ENCODE results near the gene OR6B3.

Gene OR6B3

DNA sequence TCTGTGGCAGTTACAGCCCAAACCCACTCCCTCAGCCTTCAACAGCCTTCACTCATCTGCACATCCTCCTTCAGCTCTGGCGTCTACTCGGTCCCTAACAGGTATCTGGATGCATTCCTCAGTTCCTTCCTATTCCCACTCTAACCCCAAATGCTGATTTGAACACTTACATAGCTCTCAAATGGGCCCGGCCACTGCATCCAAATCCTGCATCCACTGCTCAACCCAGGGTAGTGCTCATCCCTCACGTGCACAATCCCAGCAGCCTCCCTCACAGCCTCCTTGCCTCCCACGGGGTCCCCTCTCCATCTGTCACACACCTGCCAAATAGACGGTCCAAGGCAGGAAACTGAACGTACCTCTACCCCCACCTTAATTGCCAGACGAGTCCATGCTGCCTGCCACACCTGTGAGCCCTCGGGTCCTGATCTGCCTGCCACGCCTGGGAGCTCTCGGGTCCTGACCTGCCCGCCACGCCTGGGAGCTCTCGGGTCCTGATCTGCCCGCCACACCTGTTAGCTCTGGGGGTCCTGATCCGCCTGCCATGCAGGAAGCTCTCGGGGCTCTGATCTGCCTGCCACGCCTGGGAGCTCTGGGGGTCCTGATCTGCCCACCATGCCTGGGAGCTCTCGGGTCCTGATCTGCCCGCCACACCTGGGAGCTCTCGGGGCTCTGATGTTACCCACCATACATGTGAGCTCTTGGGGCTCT is 9.9 kb downstream of the OR6B3 start:
- DNase-seq: no peak

DNA sequence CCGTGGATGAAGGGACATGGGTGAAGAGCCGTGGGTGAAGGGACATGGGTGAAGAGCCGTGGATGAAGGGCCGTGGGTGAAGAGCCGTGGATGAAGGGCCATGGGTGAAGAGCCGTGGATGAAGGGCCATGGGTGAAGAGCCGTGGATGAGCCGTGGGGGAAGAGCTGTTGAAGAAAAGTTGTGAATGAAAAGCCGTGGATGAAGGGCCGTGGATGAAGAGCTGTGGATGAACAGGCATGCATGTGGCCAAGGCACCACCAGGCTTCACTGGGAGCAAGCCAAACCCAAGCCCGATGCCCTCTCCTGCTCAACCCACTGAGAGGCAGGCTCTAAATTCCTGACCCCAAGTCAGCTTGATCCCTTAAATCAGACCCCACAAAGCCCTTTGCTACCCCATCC is 10.6 kb downstream of the OR6B3 start:
- DNase-seq: no peak

DNA sequence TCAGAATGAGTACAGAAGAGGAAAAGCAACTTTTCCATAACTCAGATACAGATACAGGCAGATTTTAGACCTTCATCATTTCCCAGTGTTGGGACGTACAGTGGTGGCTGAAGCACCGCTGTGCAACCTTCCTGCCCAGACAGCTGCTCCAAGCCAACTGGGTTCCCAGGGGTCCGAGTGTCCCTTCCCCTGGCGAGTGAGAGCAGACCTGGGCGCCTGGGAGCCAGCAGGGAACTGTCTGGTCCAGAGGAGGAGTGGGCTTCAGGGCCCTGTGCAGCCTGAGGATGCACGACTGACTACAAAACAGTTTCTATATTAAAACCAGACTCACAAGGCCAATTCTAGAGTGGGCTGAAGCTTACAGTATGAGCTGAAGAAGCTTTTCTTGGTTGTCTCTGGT is 12.0 kb downstream of the OR6B3 start:
- DNase-seq: no peak

DNA sequence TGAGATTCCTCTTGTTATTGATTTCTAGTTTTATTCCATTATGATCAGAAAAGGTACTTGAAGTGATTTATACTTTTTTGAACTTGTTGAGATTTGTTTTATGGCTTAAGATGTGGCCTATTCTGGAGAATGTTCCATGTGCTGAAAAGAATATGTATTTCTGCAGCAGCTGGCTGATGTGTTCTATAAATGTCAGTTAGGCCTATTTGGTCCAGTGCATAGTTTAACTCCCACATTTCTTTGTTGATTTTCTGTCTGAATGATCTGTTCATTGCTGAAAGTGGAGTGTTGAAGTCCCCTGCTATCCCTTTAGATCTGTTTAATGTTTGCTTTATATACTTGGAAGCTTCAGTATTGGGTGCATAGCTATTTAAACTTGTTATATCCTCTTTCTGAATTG is 16.0 kb downstream of the OR6B3 start:
- no peak for DNase-seq

DNA sequence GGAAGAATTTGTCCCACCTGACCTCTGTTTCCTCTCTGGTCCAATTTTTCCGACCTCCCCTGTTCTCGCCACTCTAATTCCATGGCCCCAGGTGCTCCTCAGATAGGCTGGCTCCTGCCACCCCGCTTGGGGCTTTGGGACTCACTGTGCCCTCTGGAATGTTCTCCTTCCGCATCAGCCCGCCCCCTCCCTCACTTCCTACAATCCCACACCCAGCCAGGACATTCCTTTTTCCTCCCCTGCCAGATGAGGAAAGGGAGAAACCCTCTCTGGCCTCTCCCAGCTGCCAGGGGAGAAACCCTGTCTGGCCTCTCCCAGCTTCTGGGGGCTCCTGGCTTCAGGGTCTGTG is 20.0 kb downstream of the OR6B3 start:
- no peak for DNase-seq

DNA sequence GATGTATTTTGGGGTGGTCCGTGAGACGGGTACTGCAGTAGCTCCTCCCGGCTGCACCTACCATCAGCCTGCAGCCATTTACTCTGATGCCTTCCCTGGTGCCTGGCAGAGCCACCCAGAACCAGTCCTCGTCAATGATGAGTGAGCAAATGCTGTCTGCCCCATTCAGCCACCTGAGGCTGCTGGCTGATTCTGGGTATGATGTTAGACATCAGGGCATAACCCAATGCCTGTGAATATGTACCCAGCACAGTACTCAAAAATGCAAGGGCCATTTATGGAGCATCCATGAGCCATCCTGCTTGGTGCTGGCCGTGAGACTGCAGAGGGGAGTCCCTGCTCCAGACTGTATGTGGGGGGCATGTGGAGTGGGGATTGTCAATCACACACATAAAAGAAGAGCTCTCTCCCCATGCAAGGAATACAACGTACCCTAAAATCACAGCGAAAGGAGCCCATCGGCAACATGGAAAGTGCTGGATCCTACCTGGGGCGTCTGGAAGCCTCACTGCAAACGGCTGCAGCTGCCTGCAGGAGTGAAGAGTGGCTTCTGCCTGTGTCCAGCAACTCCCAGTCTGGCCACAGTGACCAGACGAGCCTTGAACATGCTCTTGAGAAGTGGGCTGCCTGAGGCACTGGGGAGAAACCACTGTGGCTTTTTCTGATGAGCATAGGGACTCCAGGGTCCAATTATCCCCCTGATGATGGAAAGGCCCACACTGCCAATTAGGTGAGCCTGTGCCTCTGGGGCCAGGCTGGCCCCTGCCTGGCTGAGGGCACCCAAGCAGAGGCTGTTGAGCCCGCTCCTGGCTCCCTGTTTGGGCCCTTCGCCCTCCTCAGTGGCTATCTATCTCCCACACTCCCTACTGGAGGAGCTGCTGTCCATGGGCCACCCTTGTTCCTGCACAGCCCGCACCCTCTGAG is 20.7 kb downstream of the OR6B3 start:
- no peak for DNase-seq

DNA sequence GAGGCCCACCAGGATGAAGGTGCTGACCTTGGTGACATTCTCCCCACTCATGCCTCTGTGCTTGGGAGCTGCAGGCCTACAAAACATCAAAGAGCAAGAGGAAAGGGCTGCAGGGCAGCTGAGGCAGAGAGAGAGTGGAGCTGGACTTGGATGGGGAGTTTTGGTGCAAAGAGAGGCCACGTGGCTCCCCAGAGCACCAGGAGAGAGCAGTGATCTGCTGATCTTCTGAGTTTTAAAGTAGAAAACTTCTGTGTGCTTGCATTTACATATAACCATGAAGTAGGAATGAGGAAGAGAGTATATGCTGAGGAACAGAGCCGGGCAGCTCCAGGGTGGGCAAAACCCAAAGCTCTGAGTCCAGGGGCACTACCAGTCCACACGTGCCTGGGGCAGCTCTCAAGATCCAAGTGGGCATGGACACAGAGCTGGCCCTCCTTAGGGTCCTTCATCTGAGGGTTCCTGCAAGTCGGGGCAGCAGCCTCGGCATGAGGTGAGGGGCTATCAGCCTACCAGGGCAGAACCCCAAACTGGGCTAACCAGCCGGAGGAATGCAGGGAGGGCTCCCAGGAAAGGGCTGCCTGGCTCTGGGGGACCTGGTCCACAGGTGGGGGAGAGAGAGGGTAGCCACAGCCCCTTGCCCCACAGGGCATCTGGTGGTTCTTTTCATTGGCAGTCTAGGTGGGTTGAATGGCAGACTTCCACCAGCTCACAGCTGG is 22.8 kb downstream of the OR6B3 start, which contains the start of gene OR6B2:
TSS of gene OR6B2 (minus strand) at position 51 of the 716 bp plus-strand sequence. CDS start at position 51, 0 bp downstream.
- no peak for DNase-seq

DNA sequence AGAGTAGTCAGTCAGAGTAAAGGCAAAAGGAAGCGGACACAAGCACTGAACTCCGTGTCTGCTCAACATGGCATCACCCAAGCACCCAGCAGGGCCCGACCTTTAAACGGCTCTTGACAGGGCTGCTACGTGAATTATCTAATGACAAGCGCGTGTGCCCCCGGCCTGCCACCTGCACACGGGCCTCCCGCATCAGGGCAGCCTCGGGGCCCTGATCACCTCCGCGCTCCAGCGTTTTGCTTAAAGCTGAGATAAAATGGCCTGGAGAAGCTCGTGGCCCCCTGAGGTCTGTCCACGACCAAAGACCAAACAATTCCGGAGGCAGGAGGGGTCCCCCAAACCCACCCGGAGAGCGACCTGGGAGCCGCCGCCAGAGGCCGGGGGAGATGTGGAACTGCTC is 28.6 kb downstream of the OR6B3 start:
- DNase-seq: peak in 2 of 5 experiments; percentile 18 to 41

DNA sequence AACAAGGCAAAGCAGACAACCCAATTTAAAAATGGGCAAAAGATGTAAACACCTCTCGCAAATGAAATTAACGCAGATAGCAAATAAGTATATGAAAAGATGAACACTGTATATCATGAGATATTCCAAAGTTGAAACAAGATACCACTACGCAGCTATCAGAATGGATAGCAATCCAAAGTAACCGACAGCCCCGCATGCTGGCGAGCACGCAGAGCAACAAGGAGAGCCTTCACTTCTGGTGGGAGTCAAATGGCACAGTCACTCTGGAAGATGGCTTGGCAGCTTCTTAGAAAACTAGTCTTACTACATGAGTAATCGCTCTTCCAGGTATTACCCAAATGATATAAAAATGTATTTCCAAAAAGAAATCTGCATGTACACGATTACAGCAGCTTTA is 29.5 kb downstream of the OR6B3 start:
- no peak for DNase-seq

DNA sequence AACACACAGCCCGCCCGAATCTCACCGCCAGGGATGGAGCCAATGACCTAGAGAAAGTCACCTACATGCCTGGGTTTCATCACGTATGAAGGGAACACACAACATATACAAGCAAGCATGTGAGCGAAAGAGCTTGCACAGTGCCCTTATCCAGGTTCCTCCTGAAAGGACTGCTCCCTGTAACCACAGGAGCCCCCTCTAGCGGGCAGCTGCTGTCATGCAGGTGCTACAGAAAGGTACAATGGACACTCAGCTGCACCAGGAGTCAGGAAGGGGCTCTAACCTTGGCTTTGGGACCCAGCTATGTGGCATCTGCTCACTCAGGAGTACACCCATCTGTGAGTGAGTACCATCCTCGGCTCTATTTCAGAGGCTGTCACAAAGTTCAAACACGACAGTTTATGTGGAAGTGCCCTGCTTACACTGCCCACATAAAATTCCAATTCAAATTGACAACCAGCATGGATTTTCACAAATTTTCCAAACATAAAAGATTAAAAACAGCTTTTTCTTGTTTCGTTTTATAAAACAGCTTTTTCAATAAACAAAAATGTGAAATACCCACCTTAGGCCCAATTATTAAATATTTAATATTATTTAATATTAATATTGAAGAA is 31.7 kb downstream of the OR6B3 start:
- DNase-seq: peak; percentile 28 to 58 (median 57)

DNA sequence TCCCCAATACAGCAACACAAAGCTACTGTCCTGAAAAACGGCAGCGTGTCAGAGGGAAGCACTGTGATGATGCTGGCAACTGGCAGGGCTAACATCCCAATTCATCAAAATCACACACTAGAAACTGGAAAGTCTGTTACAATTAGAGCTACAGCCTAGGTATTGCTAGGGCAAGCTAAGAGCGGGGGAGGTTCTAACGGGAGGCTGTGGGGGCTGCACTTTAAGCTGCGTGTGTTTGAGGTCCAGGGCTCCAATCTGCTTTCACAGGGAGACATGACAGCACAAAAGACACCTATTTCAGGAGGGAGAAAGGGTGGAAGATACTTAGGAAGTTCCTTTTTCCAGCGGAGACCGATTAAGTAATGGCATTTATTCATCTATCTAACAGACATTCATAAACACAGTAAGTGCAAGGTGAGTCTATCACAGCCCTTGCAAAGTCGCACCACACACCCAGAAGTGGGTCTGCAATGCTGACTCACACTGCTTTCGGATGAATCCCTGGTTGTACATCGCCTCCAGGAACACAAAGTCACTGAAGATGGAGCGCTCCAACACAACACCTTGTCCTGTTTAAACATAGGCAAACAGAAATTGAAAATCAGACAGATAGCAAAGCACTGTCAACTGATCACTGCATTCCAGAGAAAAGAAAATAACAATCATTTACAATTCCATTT is 35.1 kb downstream of the OR6B3 start:
- no peak for DNase-seq

DNA sequence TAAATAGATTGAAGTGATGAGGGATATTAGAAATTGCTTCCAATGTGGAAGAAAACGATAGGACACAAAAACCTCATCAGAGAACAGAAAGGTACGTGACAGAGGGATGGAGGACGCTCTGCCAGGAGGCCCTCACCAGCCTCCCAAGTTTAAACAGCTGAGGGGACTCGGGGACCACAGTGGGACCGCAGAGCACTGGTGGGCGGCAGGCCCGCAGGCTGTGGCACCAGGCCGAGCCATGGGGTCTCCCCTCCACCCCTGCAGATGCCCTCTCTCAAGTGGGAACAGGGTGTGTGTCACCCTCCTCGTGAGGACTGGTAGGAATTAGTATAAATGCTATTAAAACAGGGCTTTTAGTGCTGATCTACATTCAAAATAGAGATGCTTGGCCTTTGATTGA is 39.0 kb downstream of the OR6B3 start:
- no peak for DNase-seq

DNA sequence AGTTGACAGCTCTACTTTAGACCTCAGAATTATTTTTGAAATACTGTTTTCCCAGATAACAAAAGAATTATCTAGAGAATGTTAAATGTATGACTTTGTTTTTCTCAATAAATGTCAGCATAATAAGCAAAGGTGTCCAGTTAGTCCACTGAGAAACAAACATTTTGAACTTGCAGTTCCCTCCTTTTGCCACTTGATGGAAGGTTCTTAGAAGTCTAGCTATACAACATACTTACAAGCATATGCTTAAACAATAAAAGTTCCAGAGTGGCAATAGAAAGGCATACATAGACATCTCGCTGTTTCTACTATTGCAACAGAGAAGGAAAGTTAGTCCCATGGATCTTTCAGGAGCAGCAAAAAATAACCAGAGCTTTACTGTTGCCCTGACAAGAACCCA is 40.0 kb downstream of the OR6B3 start:
- no peak for DNase-seq

DNA sequence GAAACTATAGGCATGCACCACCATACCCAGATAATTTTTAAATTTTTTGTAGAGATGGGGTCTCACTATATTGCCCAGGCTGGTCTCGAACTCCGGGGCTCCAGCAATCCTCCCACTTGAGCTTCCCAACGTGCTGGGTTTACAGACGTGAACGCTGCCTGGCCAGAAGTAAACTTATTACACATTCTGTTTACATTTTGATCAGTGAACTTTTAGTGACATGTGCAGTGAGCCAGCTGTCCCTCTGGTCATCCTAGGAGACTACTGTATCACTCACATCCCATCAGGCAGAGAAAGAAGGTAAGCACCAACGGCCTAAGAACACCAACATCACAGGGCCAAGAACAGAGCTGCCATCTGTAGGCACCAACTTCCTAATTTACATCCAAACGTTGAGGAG is 50.3 kb downstream of the OR6B3 start:
- DNase-seq: no peak

DNA sequence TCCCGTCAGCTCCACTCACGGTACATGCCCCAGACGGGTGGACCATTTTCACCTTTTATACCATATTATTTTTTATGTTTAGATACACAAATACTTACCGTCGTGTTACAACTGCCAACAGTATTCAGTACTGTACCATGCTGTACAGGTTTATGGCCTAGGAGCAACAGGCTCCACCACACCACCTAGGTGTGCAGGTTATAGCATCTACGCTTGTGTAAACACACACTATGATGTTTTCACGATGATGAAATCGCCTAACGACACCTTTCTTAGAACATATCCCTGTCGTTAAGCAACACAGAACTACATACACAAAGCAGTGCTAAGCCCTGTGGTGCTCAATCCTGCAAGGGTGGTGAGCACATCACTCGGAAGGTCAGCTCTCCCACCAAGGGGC is 52.6 kb downstream of the OR6B3 start:
- no peak for DNase-seq

DNA sequence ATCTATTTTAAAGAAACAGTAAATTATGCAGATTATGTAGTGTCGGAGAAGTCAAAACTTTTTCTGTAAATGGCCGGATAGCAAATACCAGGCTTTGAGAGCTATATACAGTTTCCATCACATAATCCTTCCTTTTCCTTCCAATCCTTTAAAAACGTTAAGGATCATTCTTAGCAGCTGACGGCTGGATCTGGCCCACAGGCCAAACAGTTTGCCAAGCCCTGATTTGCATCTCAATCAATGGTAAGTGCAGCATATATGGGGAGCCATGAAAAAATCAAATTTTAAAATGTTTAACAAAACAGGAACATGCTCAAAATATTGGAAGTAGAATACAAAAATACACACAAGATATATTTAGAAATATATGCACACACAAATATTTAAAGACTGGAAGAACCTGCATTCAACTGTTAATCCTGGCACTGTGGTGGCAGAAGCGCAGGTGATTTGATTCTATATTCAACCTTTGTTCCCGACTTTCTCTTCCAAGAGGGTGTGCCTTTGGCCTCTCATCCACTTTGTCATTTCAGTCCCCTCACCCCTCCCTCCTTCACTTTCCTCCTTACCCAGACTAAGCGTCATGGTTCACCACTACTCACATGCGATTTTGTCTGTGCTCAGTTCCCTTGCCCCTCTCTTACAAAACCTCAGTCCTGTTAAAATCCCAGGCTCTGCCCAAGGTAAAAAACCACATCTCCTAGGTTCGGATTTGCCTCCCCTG is 55.5 kb downstream of the OR6B3 start:
- DNase-seq: no peak
